Heart left ventricle (tissue), 16 donors: ENCODE results near the gene LGALS4. TPM values are rescaled to one million over a fixed set of nuclear protein-coding genes. Genes with fewer than 3 reads are reported as not detected.
A peak's percentile ranks its signal among the peaks of the same experiment; 100 is the strongest.
"Not testable (repeated sequence)": the region's sequence is repeated elsewhere in the genome, so short reads cannot be mapped to it uniquely, and the experiment has no call there.

Experiments used
- ATAC-seq, 4 donors: fragments of 200-7000 bp; cut with Tn5 transposase; one replicate each; pipeline ENCODE4 v1.9.1; 2020 to 2022; ENCODE audit warnings: moderate library complexity in 4 of 4, mild to moderate bottlenecking in 3 of 4, moderate number of reproducible peaks in 1 of 4
- DNase-seq, 5 donors: peaks; one replicate each; pipeline ENCODE4 v3.0.0-alpha.2; 2020
- H3K27ac ChIP-seq, 12 donors: fragments of 200-600 bp; sonication (generic) in 4 of 12; one replicate each; pipeline versions ENCODE4 v1.5.0 to v1.8.0; 2016 to 2022; ENCODE audit warnings: mild to moderate bottlenecking in 2 of 12
- H3K27me3 ChIP-seq, 9 donors: fragments of 200-600 bp; sonication (generic) in 2 of 9; one replicate each; pipeline versions ENCODE4 v1.5.1 to v1.8.0; 2016 to 2022; ENCODE audit warnings: mild to moderate bottlenecking in 3 of 9
- H3K36me3 ChIP-seq, 9 donors: fragments of 200-600 bp; sonication (generic) in 2 of 9; one replicate each; pipeline versions ENCODE4 v1.5.0 to v1.8.0; 2018 to 2022; ENCODE audit warnings: mild to moderate bottlenecking in 2 of 9
- H3K4me1 ChIP-seq, 12 donors: fragments of 200-600 bp; sonication (generic) in 4 of 12; one replicate each; pipeline versions ENCODE4 v1.5.0 to v1.8.0; 2016 to 2022; ENCODE audit warnings: mild to moderate bottlenecking in 3 of 12
- H3K4me3 ChIP-seq, 12 donors: fragments of 200-600 bp; sonication (generic) in 4 of 12; one replicate each; pipeline versions ENCODE4 v1.5.0 to v1.8.0; 2017 to 2022; ENCODE audit warnings: mild to moderate bottlenecking in 9 of 12, moderate library complexity in 4 of 12
- H3K9me3 ChIP-seq, 12 donors: fragments of 200-600 bp; sonication (generic) in 4 of 12; one replicate each; pipeline versions ENCODE4 v1.5.0 to v1.8.0; 2016 to 2022; ENCODE audit warnings: mild to moderate bottlenecking in 1 of 12
- POLR2A ChIP-seq, 2 donors: fragments of 450-650 bp; IDR thresholded peaks; one replicate each; pipeline ENCODE4 v1.6.1; 2017; ENCODE audit warnings: antibody characterized with exemption in 2 of 2, mild to moderate bottlenecking in 2 of 2, moderate library complexity in 2 of 2
- WGBS, 4 donors: extraction: QIAGEN DNeasy Blood & Tissue Kit in 2 of 4; methylation state at CpG; one replicate each; pipeline versions ENCODE4 v1.1.5 to v1.1.7; 2013 to 2018; 5-methylcytosine and 5-hydroxymethylcytosine counted together
- intact Hi-C, 10 donors: fragments of 100-400 bp; cut with DNase I; formaldehyde crosslinking; loops; one replicate each; pipeline versions ENCODE4 v1.11.1 to v1.14.2; 2022
- polyA plus RNA-seq, 2 donors: library from polyadenylated mRNA; stranded (reverse); fragments of 200-250 nt; gene quantifications; one replicate each; pipeline ENCODE4 v1.2.3, GENCODE V29; 2013
- total RNA-seq, 9 donors: library from RNA; depleted of rRNA in 2 of 9; stranded (reverse); fragments of >200 nt in 2 of 9; fragmentation: NEBNext Ultra II Directional in 3 of 9; extraction: Animal tissue kit (Norgen Biotek cat#: 25700) in 3 of 9; gene quantifications; one replicate each; pipeline versions ENCODE4 v1.1.0 to v1.2.4, GENCODE V29; 2016 to 2023
- TF ChIP-seq, protein P1 (sequence below), 12 donors: fragments of 200-600 bp; sonication (generic) in 4 of 12; IDR thresholded peaks; one replicate each; pipeline versions ENCODE4 v1.5.0 to v1.8.0; 2018 to 2022; ENCODE audit warnings: antibody characterized with exemption in 12 of 12, mild to moderate bottlenecking in 5 of 12
- donor health status: ischemic (EF 13 %, LVEDD 7.1; RV severe dilation, severe dysfunction).
- donor health status: healthy with polysubstance abuse.
- donor health status: DM: no; HTN: yes; CAD: no.
- donor health status: DM: no; HTN: no; CAD: no.
- donor health status: ischemic (EF 25% LVEDD 6.9; RV normal size, moderate dysfunction).
- donor health status: ischemic (EF 25% LVEDD 5.7; RV mildly dilated, moderate dysfunction).
- donor health status: healthy.
- donor health status: DM: yes; HTN: yes; CAD: no.
- donor health status: ischemic (EF 35%, LVEDD 5.7; RV mildly dilated, moderate dysfunction).
- donor health status: nonischemic (EF 11% LVEDD 7.7; RV severe dilation, severe dysfunction).
- donor health status: DM: yes; HTN: yes; CAD: no.
- donor health status: PGD.
- donor health status: ischemic (EF 29% LVEDD 5.4; RV normal size, mild dysfunction).
- donor health status: nonischemic (EF 23%, LVEDD 6.1; RV moderate dilation, normal function).

LGALS4 gene
- total and polyA plus RNA-seq, 11 donors = 0.35 to 1.3 (median 0.67) TPM; not detected in 2

DNA sequence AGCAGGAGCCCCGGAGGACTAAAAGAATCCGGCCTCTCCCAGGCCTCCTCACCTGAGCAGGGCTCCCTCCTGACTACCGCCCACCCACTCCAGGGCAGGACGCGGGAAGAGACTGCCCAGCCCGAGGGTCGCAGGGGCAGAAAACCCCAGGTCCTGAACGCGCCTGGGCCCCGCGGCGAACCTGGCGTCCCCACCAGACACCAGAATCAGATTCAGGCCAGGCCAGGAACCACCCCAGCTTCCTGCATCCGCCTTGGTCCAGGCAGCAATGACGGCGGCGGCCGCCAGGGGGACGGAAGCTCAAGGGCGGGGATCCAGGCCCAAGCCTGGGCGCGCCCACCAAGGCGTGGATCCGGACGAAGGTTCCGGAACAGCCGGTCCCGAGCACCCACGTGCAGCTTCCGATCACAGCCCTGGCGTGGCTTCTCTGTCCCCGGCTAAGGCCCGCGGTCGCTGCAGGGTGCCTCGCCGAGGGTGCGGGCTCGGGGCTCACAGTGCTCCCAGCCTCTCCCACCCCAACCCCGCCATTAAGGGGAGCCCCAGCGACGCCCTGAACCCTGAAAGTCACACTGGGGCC lies 43.0 kb downstream of the LGALS4 start:
- H3K27me3 ChIP-seq = no peaks in the 10 kb centered on the region
- H3K27ac ChIP-seq = peak overlapping the region in 10 of 12 donors; percentile 42 to 77 (median 56)
- H3K4me3 ChIP-seq = peak overlapping the region in 10 of 12 donors; percentile 23 to 54 (median 37)
- peak; percentile 81 to 95 (median 90) for ATAC-seq
- no peak for TF ChIP-seq POLR2A (IDR thresholded peaks at IDR 0.05)
- TF ChIP-seq, protein P1, sequence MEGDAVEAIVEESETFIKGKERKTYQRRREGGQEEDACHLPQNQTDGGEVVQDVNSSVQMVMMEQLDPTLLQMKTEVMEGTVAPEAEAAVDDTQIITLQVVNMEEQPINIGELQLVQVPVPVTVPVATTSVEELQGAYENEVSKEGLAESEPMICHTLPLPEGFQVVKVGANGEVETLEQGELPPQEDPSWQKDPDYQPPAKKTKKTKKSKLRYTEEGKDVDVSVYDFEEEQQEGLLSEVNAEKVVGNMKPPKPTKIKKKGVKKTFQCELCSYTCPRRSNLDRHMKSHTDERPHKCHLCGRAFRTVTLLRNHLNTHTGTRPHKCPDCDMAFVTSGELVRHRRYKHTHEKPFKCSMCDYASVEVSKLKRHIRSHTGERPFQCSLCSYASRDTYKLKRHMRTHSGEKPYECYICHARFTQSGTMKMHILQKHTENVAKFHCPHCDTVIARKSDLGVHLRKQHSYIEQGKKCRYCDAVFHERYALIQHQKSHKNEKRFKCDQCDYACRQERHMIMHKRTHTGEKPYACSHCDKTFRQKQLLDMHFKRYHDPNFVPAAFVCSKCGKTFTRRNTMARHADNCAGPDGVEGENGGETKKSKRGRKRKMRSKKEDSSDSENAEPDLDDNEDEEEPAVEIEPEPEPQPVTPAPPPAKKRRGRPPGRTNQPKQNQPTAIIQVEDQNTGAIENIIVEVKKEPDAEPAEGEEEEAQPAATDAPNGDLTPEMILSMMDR (IDR thresholded peaks at IDR 0.05) = peak; percentile 67 to 97 (median 86)
- no peaks in the 10 kb centered on the region for H3K36me3 ChIP-seq
- intact Hi-C loops = loop anchor here in 1 of 10 donors (2.0 to 5.0 kb wide), 2 partner anchors 37 to 61 kb away; partner anchors contain the start of gene ECH1
- peaks cover 0 to 12% (median 2%) of the 10 kb centered on the region in 12 donors for H3K4me1 ChIP-seq
- no peaks in the 10 kb centered on the region for H3K9me3 ChIP-seq
- 10 to 38% (median 22%) methylated on average over 8 to 42 of the region's 42 CpGs for WGBS, 4 donors
- DNase-seq = peak; percentile 90 to 98 (median 93)

DNA sequence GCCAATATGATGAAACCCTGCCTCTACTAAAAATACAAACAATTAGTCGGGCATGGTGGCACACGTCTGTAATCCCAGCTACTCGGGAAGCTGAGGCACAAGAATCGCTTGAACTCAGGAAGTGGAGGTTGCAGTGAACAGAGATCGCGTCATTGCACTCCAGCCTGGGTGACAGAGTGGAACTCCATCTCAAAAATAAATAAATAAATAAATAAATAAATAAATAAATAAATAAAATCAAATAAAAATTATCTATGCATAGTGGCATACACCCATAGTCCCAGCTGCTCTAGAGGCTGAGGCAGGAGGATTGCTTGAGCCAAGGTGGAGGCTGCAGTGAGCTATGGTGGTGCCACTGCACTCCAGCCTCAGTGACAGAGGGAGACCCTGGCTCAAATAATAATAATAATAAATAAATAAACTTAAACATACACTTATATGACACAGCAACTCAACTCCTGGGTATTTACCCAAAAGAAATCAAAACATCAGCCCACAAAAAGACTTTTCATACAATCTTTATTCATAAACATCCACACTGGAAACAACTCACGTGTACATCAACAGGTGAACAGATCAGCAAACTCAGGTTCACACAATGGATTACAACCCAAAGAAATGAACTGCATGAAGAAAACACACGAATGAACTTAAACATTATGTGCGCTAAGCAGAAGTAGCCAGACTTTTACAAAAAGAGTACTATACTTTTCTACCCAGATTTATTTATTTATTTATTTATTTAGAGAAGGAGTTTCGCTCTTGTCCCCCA lies 46.3 kb downstream of the LGALS4 start:
- DNase-seq = no peak
- WGBS, 4 donors = 90 to 93% (median 92%) methylated on average over 10 of the region's 10 CpGs
- intact Hi-C loops = loop anchor here in 1 of 10 donors (5.0 kb wide), 1 partner anchor 34 kb away; no protein-coding TSS in a partner anchor

DNA sequence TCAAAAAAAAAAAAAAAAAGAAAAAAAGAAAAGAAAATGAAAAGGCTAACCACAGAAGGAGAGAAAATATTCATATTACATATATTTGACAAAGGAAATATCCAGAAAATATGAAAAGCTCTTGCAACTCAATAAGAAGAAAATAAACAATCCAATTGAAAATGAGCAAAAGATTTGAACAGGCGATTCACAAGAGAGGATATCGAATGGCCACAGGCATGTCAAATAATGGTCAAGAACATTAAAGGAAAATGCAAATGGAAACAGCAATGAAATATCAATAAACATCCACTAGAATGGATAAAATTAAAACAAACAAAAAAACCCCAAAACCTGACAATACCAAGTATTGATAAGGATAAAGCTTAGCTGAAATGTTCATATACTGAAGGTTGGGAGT lies 47.5 kb downstream of the LGALS4 start:
- peaks cover 0 to 12% (median 2%) of the 10 kb centered on the region in 12 donors for H3K4me1 ChIP-seq
- ATAC-seq = no peak
- TF ChIP-seq POLR2A (IDR thresholded peaks at IDR 0.05) = no peak
- TF ChIP-seq, protein P1 (IDR thresholded peaks at IDR 0.05) = no peak
- H3K4me3 ChIP-seq = no peak overlapping the region
- 89 to 98% (median 97%) methylated on average over 2 of the region's 2 CpGs for WGBS, 4 donors
- H3K36me3 ChIP-seq = no peaks in the 10 kb centered on the region
- H3K27ac ChIP-seq = no peak overlapping the region
- H3K27me3 ChIP-seq = no peaks in the 10 kb centered on the region
- H3K9me3 ChIP-seq = no peaks in the 10 kb centered on the region
- intact Hi-C loops = loop anchor here in 1 of 10 donors (5.0 kb wide), 1 partner anchor 33 kb away; no protein-coding TSS in a partner anchor
- no peak for DNase-seq

More for the DNA sequence above, 46.3 kb downstream of the LGALS4 start:
- Histone ChIP-seq H3K4me1 (peaks cover 0 to 12% (median 2%) of the 10 kb centered on the region in 12 donors), H3K9me3 (no peaks in the 10 kb centered on the region), H3K4me3 (no peak overlapping the region), H3K27ac (no peak overlapping the region), H3K27me3 (no peaks in the 10 kb centered on the region), H3K36me3 (no peaks in the 10 kb centered on the region)
- TF ChIP-seq, protein P1 (IDR thresholded peaks at IDR 0.05) = no peak
- TF ChIP-seq POLR2A (IDR thresholded peaks at IDR 0.05) = no peak
- ATAC-seq = no peak

DNA sequence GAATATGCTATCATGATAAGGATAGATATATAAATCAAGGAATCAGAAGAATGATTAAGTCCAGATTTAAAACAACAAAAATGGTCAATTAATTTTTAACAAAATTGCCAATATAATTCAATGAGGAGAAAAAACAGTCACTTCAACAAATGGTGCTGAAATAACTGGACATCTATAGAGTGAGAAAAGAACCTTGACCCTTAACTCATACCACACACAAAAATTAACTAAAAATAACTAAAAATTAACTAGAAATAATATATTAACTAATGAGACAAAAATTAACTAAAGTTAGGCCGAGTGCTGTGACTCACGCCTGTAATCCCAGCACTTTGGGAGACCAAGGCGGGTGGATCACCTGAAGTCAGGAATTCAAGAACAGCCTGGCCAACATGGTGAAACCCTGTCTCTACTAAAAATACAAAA lies 48.9 kb downstream of the LGALS4 start:
- Histone ChIP-seq H3K4me3 (no peak overlapping the region), H3K27ac (no peak overlapping the region), H3K36me3 (no peaks in the 10 kb centered on the region), H3K27me3 (no peaks in the 10 kb centered on the region), H3K9me3 (no peaks in the 10 kb centered on the region), H3K4me1 (no peaks in the 10 kb centered on the region)
- DNase-seq (no peak), ATAC-seq (no peak)
- TF ChIP-seq POLR2A (IDR thresholded peaks at IDR 0.05) = no peak
- TF ChIP-seq, protein P1 (IDR thresholded peaks at IDR 0.05) = no peak
- intact Hi-C loops = no loop called here
- 92 to 98% (median 95%) methylated on average over 3 of the region's 3 CpGs for WGBS, 4 donors

DNA sequence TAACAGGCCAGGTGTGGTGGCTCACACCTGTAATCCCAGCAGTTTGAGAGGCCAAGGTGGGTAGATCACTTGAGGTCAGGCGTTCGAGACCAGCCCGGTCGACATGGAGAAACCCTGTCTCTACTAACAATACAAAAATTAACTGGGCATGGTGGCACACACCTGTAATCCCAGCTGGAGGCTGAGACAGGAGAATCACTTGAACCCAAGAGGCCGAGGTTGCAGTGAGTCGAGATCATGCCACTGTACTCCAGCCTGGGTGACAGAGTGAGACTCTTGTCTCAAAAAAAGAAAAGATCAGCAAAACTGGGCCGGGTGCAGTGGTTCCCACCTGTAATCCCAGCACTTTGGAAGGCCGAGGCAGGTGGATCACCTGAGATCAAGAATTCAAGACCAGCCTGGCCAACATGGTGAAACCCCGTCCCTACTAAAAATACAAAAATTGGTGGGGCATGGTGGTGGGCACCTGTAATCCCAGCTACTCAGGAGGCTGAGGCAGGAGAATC lies 50.8 kb downstream of the LGALS4 start:
- H3K4me3 ChIP-seq, H3K9me3 ChIP-seq, H3K36me3 ChIP-seq, H3K27me3 ChIP-seq, ATAC-seq, H3K27ac ChIP-seq, intact Hi-C loops, DNase-seq, H3K4me1 ChIP-seq: not testable (repeated sequence)
- 94 to 96% (median 94%) methylated on average over 9 of the region's 9 CpGs for WGBS, 4 donors

DNA sequence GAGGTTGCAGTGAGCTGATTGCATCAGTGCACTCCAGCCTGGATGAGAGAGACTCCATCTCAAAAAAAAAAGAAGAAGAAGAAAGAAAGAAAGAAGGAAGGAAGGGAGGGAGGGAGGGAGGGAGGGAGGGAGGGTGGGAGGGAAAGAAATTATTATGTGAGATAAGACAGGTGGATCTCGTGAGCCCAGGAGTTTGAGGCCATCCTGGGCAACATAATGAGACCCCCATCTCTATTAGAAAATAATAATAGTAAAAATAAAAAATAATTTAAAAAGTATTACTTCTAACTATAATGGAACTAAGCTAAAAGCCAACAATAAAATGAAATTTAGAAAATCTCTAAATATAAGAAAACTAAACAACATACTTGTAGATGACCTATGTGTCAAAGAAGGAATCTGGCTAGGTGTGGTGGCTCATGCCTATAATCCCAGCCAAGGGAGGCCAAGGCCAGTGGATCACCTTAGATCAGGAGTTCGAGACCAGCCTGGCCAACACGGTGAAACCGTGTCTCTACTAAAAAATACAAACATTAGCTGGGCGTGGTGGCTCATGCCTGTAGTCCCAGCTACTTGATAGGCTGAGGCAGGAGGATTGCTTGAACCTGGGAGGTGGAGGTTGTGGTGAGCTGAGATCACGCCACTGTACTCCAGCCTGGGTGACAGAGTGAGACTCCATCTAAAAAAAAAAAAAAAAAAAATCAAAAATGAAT lies 51.8 kb downstream of the LGALS4 start:
- 88 to 93% (median 90%) methylated on average over 6 of the region's 6 CpGs for WGBS, 4 donors
- H3K27me3 ChIP-seq, H3K4me3 ChIP-seq, H3K36me3 ChIP-seq, H3K27ac ChIP-seq, ATAC-seq, intact Hi-C loops, H3K9me3 ChIP-seq, H3K4me1 ChIP-seq, DNase-seq: not testable (repeated sequence)
